ENCODE measurements around the gene STK24.

STK24 gene

DNA sequence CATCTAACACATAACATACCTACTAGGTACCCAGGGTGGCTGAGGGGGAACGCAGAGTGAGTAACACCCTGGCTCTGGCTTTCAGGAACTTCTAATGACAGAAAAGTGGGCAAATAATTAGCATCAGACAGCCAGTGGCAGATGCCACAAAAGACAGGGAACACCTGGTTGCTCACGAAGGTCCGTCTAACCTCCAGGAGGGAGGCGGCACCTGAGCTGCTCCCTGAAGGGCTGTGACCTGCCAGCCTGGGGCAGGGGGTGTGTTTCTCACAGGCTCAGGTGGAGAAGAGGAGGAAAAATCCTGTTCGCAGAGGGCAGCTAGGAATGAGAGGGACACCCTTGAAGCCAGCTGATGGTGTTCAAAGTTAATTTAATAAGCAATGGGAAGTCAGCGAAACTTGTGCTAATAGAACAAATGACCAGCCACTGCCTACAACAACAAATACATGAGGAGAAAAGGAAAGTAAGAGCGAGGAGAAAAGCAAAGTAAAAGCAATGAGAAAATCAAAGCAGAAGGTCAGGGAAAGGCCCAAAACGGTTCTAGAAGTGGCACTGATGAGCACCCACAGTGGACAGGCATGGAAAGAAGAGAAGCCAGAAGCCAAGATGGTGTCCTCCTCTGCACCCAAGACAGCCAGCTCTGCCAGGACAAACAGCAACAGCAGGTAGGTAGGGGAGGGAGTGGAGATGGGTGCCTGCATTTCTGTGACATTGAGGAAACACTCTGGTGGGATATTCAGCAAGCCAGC is 87.3 kb downstream of the STK24 start:
- peaks cover 93% of the 10 kb centered on the region for H3K4me1 Mint-ChIP-seq
- peaks cover 8% of the 10 kb centered on the region for H3K36me3 Mint-ChIP-seq (ENCODE audit: low read depth)
- H3K27ac Mint-ChIP-seq = peak overlapping the region; percentile 92
- no peaks in the 10 kb centered on the region for H3K9me3 Mint-ChIP-seq
- peaks cover 5% of the 10 kb centered on the region for H3K27me3 Mint-ChIP-seq (ENCODE audit: low read depth, poor library complexity)
- peak overlapping the region; percentile 1 for H3K4me3 Mint-ChIP-seq
- no peak for DNase-seq
- TF ChIP-seq, protein P1, sequence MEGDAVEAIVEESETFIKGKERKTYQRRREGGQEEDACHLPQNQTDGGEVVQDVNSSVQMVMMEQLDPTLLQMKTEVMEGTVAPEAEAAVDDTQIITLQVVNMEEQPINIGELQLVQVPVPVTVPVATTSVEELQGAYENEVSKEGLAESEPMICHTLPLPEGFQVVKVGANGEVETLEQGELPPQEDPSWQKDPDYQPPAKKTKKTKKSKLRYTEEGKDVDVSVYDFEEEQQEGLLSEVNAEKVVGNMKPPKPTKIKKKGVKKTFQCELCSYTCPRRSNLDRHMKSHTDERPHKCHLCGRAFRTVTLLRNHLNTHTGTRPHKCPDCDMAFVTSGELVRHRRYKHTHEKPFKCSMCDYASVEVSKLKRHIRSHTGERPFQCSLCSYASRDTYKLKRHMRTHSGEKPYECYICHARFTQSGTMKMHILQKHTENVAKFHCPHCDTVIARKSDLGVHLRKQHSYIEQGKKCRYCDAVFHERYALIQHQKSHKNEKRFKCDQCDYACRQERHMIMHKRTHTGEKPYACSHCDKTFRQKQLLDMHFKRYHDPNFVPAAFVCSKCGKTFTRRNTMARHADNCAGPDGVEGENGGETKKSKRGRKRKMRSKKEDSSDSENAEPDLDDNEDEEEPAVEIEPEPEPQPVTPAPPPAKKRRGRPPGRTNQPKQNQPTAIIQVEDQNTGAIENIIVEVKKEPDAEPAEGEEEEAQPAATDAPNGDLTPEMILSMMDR (IDR thresholded peaks at IDR 0.05) = no peak

DNA sequence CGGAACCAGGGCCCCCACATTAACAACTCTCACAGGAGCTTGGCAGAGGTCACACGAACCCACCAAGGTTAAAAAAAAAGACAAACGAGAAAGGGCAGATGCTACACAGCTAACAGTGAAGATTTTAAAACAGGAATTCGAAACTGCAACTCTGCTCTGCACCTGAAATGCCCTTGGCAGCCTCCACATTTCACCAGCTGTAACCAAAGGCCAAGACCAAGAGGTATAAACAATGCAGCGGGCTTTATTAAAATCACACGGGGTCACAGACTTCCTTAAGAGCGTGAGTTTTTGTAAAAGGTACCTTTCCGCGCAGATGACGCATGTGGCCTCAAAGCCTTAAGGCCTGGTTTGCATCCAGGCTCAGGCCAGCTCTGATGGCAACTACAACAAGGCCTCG is 88.2 kb downstream of the STK24 start:
- H3K27me3 Mint-ChIP-seq (ENCODE audit: low read depth, poor library complexity) = peaks cover 3% of the 10 kb centered on the region
- TF ChIP-seq, protein P1 (IDR thresholded peaks at IDR 0.05) = no peak
- no peaks in the 10 kb centered on the region for H3K9me3 Mint-ChIP-seq
- H3K4me3 Mint-ChIP-seq = no peak overlapping the region
- peaks cover 5% of the 10 kb centered on the region for H3K36me3 Mint-ChIP-seq (ENCODE audit: low read depth)
- no peak for DNase-seq
- H3K27ac Mint-ChIP-seq = peak overlapping the region; percentile 92
- H3K4me1 Mint-ChIP-seq = peaks cover 99% of the 10 kb centered on the region

DNA sequence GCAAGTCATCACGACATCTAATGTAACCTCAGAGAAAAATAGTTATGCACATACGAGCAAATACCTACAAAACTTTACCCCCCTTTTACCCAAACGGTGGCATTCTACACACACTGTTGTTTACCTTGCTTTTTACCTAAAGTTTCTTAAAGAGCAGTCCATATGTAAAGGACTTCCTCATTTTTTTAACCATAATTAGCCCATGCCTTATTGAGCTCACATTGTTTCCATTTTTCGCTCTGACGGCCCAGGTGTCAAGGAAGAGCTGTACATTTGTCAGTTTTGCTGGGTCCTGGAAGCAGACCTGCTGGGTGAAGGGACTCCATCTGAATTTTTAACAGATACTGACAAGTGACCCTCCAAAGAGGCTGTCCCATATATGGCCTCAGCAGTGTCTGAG is 89.4 kb downstream of the STK24 start:
- DNase-seq = no peak
- Mint-ChIP-seq H3K27ac (peak overlapping the region; percentile 92), H3K9me3 (no peaks in the 10 kb centered on the region), H3K4me1 (peaks cover 100% of the 10 kb centered on the region), H3K4me3 (no peak overlapping the region), H3K36me3 (ENCODE audit: low read depth) (peaks cover 5% of the 10 kb centered on the region), H3K27me3 (ENCODE audit: low read depth, poor library complexity) (peaks cover 3% of the 10 kb centered on the region)
- TF ChIP-seq, protein P1 (IDR thresholded peaks at IDR 0.05) = no peak

DNA sequence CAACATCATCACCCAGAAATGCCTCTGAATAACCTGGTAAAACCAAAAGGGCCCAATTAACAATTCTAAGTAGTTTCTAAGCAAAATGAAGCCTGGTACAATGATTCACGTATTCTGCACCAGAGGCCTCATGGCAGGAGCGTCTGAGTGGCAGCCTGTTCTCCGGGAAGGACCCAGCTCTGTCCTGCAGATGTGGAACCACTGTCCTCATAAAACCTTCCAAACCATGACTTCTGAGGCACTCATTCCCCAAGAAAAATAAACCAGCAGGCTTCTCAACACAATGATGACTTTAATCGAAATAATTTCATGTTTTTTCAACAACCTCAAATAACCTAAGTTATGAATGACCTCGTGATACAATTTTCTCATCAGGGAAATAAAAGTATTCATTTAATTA is 89.9 kb downstream of the STK24 start:
- TF ChIP-seq, protein P1 (IDR thresholded peaks at IDR 0.05) = no peak
- Mint-ChIP-seq H3K27me3 (ENCODE audit: low read depth, poor library complexity) (peaks cover 3% of the 10 kb centered on the region), H3K27ac (peak overlapping the region; percentile 80), H3K36me3 (ENCODE audit: low read depth) (peaks cover 5% of the 10 kb centered on the region), H3K4me3 (peak overlapping the region; percentile 8), H3K4me1 (peaks cover 100% of the 10 kb centered on the region), H3K9me3 (no peaks in the 10 kb centered on the region)
- no peak for DNase-seq

DNA sequence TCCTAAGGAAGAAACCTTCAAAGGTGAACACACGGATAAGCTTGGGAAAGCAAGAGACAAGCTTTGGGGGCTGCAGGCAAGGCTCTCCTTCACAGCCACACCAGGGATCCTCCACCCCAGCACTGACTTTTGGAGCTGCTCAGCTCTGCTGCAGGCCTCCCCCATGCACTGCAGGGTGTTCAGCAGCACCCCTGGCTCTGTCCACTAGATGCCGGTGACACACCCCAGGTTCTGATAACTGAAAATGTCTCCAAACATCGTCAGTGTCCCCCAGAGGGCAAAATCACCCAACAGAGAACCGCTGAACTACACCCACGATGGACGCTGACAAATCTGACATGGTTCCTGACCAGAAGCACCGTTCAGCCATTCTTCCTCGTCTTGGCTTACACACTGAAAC is 90.5 kb downstream of the STK24 start:
- H3K27me3 Mint-ChIP-seq (ENCODE audit: low read depth, poor library complexity) = peaks cover 3% of the 10 kb centered on the region
- peak overlapping the region; percentile 8 for H3K4me3 Mint-ChIP-seq
- DNase-seq = no peak
- peak overlapping the region; percentile 99 for H3K27ac Mint-ChIP-seq
- TF ChIP-seq, protein P1 (IDR thresholded peaks at IDR 0.05) = no peak
- H3K36me3 Mint-ChIP-seq (ENCODE audit: low read depth) = peaks cover 5% of the 10 kb centered on the region
- peaks cover 100% of the 10 kb centered on the region for H3K4me1 Mint-ChIP-seq
- H3K9me3 Mint-ChIP-seq = no peaks in the 10 kb centered on the region

DNA sequence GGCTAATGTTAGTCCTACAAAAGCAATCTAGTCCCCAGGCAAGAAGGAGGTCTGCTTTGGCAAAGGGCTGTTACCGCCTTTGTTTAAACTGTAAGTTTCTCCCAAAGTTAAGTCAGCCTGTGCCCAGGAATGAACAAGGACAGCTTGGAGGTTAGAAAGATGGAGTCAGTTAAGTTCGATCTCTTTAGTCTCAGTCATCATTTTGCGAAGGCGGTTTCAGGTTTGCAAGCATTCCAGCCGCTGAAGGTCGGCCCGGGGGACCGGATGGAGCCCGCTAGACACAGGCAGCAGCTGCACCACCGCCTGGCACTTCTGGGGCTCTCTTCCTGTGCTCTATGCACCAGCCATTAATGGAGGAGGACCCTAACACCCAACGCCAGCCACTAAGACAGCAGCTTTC is 91.3 kb downstream of the STK24 start:
- Mint-ChIP-seq H3K4me3 (peak overlapping the region; percentile 30), H3K27ac (peak overlapping the region; percentile 99)

More for the DNA sequence above, 91.3 kb downstream of the STK24 start:
- no peak for DNase-seq
- peaks cover 100% of the 10 kb centered on the region for H3K4me1 Mint-ChIP-seq
- H3K27me3 Mint-ChIP-seq (ENCODE audit: low read depth, poor library complexity) = peaks cover 3% of the 10 kb centered on the region
- no peaks in the 10 kb centered on the region for H3K9me3 Mint-ChIP-seq
- peaks cover 5% of the 10 kb centered on the region for H3K36me3 Mint-ChIP-seq (ENCODE audit: low read depth)
- TF ChIP-seq, protein P1 (IDR thresholded peaks at IDR 0.05) = no peak

Data from nephron progenitor cell (in vitro differentiated cells).